COLO668 (cell line): ENCODE results near the gene LARGE1.
"Not testable (repeated sequence)": the region's sequence is repeated elsewhere in the genome, so short reads cannot be mapped to it uniquely, and the experiment has no call there.

ENCODE experiments used
- DNase-seq: peaks from one replicate; lab custom pipeline; 2025; ENCODE audit not compliant: unreplicated experiment; lab: John Stamatoyannopoulos, UW

LARGE1 gene

DNA sequence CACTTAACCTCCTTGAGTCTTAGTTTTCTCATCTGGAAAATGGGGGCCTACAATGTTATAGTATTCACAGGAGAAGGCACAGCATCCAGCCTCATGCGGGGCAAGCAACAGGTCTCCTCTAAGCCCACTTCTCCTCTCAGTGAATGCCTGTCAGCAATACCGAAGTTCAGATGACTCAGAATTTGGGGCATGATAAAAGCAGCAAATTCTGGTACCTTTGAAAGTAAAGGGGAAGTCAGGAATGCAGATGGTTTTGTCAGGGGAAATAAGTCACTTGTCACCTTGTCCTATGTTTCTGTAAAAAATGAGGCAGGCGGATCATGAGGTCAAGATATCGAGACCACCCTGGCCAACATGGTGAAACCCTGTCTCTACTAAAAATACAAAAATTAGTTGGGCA is 350.2 kb downstream of the LARGE1 start:
- no peak for DNase-seq

DNA sequence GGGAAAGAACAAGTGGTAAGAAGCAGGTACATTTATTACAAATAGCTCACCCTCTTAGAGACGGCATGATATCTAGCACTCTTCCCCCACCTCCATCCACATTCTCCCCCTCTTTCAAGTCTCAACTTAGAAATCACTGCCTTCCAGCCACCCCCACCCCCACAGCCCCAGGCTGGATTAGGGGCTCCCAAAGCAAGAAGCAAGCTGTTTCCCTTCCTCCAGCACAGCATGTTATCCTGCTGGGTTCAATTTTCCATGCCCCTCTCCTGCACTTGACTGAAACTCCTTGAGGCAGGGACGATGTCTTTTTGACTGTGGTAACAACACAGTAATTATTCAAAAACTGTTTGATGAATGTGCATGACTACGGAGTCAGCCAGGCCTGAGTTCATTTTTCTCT is 350.7 kb downstream of the LARGE1 start:
- no peak for DNase-seq

DNA sequence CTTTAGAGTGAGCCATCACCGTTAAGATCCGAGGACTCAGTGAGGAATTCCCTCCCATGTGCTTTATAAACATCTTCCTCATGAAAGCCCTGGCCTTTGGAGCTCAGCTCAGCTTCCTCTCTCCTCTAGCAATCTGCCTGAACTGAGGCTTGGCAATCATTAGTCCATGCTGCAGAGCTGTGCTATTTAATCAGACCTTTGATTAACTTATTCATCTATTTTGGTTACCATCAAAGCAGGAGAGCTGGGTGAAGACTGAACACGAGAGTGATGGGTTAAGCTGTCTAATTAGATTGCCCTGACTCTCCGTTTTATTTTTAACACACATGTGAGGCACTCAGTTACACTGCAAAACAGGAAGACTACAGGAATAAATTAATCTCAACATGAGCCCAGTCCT is 351.3 kb downstream of the LARGE1 start:
- DNase-seq, result no peak

DNA sequence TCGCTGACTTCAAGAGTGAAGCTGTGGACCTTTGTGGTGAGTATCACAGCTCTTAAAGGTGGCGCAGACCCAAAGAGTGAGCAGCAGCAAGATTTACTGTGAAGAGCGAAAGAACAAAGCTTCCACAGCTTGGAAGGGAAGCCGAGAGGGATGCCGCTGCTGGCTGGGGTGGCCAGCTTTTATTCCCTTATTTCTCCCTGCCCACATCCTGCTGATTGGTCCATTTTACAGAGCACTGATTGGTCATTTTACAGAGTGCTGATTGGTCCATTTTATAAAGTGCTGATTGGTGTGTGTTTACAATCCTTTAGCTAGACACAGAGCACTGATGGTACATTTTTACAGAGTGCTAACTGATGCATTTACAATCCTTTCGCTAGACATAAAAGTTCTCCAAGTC is 353.8 kb downstream of the LARGE1 start:
- DNase-seq, result not testable (repeated sequence)

DNA sequence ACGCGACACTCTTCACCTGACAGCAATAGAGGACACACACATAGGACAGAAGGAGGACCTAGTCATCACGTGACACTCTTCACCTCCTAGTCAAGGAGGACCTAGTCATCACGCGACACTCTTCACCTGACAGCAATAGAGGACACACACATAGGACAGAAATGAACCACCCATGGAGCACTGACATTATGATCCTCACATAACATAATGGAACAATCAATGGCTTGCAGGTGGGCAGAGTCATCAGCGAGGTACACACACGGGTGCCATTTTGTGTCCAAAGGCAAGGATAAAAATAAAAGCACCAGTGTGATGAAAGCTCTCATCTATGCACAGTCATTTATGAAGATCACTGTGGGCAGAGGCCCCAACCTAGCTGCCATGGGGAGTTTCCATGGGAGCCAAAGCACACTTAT is 354.7 kb downstream of the LARGE1 start:
- no peak for DNase-seq

DNA sequence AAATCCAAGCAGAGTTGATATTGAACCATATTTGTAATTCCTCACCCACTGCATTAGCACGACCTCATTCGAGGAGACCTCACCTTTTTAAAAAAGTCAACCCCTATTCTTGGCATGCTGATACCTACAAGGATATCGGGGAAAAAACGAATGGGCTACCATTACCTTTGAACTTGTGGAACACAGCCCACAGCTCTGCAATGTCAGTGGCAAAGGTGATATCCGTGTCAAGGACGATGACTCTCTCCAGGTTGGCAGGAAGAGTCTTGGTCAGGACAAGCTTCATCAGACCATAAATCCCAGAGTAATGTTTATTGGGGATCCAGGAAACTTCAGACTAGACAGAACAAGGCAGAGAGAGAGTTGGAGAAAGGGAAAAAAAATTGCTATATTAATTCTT is 355.6 kb downstream of the LARGE1 start:
- DNase-seq, result no peak

DNA sequence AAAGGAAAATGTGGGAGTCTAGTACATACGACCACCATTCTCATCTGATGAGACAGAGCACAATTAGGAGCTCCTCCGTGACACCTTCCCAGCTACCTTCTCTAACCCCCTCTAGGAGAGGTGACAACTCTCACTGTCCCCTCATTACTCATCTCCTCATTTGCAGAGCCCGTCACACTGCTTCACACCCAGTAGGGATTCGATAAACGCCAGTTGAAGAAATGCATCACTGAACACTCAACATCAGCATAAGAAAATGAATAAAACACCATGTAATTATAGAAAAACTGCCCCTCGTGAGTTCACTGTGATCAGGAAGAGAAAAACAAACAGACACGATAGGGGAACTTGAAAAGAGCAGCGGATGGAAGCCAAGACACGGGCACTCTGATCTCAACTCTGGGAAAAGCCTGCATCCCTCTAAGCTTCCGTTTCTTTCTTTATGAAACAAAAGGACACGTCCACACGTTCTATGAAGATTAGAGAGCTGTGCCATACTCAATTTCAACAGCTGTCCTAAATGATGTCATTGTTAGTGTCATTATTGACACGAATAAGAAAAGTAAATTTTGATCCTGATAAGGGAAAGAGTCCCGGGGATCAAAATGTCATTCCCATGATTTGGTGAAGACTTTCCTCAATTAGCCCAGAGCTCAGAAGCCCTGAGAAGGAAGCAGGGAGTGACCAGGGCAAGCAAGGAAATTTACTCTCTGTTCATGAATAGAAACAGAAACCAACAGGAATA is 356.9 kb downstream of the LARGE1 start:
- no peak for DNase-seq

DNA sequence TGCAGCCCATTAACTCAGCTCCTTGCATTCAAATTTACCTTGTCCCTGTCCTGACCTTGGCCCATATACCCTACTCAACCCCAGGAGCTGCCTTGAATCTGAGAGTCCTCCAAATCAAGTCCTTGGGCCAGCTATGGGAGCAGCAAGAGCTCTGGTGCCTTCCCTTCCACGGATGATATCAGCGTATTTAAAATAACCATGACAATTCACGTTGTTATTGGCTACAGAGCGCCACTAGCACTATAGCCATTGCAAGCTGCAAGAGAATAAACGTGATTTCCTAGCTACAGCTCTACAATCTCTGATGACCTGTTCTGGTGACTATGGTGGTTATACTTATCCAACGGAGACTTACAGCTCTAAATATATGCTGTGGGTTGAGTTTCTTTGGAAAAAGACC is 357.8 kb downstream of the LARGE1 start:
- DNase-seq, result no peak

DNA sequence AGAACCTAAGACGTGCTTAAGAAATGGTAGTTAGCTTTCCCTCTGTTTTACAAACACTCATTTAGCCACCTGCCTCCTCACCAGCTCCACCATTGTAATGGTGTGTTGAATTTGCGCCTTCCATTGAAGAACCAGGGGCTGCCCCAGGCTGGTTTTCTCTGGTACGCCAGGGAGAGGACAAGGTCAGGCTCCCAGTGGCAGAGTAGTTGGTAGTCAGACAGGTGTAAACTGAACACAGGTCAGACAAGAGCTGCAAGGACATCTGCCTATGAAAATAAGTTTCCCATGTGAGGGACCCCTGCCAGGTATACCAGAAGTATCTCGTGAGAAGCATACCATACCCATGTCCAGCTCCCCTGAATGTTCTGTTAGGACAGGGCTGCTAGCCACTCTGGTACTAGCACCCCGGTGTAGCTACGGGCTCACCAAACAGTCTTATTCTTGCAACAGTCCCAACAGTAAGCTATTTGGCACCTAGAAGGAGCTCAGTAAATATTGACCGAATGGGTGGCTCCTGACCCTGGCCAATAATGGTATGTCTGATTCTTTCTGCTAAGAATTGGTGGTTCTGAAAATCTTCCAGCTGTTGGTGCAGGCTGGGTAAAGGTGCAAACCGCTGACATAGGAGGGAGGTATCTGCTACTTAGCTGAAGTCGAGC is 359.0 kb downstream of the LARGE1 start:
- no peak for DNase-seq

DNA sequence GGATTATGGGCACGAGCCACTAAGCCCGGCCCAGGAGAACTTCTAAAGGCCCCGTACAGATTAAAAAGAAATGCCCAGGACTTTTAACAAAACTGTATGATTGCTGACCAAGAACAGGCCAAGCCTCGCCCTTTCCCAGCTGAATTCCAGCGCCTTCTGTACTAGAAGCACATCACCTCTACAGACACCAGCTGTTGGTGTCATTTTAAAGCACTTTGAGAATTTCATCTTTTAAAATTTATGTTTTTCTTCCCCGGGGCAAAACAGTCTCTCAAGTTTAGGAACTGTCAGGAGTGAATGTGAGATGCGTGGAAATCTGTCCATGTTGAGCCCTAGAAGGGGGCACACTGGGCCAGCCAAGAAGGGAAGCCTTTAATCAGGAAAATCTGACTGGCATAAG is 362.4 kb downstream of the LARGE1 start:
- no peak for DNase-seq

DNA sequence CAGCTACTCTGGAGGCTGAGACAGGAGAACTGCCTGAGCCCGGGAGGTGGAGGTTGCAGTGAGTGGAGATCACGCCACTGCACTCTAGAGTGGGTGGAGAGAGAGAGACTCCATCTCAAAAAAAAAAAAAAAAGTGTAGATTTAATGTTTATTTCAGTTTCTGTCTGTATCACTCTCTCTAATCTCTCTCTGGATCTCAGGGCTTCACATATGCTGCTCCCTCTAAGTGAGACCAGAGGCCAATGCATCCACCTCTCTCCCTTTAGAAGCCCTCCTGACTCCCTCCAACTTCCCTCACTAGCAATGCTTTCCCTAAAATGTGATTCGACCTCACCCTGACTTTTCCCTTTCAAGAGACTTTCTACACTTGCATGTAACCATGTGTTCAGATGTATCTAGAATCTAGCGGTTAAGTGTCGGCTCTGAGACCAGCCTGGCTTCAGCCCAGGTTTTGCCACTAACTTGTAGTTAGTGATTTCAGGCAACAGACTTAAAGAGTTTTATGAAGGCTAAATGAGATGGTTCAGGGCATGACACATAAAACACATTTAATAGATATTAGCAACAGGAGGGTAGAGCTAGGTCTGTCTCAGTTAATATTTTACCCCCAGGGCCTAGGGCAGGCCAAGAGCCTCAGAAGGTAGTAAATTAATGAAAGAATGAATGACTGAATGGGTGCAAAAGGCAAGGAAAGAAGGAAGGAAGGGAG is 364.3 kb downstream of the LARGE1 start:
- no peak for DNase-seq

DNA sequence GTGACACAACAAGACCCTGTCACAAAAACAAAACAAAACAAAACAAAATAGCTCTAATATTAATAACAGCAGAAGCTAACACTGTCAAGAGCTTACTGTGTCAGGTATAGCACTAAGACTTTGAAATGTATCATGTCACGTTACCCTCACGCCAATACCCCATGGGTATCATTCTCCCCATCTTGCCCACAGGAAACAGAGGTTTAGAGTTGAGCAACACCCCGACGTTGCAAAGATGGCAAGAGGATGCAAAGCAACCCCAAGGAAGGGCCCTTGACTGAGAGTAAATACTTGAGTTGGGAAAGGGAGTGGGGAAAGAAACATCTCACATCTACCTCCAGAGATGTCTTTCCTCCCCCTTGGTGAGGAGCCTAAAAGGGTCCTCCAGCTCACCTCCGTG is 366.8 kb downstream of the LARGE1 start:
- DNase-seq, result no peak

DNA sequence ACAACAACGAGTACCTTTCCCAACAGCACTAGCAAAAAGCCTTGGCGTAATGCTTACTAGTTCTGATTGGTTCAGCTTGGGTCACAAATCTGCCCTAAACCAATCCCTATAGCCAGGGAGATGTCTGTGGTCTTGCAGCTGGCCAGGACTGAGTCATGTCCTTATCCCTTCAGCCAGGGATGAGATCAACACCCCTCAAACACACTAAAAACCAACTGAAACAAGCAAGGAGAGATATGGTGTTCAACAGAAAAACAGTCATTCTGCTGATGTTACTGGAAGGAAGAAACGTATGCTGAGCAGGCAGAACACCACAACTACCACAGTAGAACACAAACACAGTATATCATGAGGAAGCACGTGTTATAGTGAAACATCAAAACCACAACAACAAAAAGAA is 375.6 kb downstream of the LARGE1 start:
- no peak for DNase-seq

DNA sequence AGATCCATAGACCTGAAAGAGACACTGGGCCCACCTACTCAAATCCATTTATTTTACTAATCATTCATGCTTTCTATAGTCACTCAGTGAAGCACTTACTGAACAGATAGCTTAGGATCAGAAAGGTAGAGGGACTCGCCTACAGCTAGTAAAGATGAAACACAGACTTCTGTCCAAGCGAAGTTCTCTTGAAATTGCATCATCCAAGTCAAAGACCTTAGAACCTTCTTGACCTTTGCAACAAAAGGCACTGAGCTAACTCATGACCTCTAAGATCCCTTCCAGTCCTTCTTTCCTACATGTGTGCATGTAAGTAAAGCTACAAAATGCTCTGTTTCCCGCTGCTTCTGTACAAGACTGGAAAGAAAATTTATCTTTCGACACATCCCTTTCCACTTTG is 377.6 kb downstream of the LARGE1 start:
- DNase-seq, result no peak

DNA sequence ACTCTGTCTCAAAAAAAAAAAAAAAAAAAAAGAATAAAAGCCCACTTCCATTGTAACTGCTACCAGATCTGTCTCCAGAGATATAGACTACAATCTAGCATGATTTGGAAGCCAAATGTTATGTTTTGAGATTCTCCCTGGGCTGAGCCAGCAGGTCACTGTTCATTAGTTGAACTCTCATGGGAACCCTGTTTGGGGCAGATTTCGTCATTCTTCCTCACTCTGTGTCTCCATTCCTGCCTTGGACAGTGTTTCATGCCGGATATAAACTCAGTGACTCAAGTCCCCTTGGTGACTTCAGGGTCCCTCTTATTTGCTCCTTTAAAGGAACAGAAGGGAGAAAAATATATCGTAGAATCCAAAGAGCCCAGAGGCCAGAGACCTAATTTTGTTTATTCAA is 378.1 kb downstream of the LARGE1 start:
- no peak for DNase-seq

DNA sequence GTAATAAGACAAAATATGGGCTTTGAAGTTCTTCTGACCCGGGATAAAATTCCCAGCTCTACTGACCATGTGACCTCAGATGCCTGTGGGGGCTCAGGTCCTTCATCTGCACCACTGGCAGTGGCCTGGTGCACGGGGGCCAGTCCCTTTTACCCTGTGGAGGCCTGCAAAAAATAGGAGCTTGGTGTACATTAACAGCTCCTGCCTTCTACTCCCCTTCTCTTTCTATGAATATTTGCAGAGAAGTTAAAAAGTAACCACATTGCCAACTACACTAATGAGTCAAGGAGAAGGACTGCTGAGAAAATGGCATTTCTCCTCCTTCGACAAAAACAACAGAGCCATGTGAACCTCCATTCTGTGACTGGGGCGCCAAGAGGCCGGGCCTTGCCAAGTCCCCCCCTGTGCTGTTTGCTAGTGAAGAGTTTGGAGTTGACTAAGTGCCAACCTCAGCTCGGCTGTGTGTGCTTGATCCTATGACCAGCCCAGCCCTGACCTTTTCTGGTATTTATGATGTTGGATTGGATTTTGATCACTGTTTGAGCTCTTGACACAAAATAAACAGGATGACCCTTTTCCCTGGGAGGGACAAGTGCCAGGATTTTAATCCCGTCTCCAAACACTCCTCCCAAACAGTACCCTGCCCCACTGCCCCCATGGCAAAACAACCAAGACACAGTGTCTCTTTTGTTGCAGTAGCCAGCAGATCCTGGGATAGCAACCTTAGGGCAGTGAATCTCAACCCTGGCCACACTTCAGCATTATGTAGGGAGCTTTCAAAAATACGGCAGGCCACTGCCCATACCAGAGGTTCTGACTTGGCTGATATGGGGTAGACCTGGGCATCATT is 380.1 kb downstream of the LARGE1 start:
- peak; percentile 25 for DNase-seq

DNA sequence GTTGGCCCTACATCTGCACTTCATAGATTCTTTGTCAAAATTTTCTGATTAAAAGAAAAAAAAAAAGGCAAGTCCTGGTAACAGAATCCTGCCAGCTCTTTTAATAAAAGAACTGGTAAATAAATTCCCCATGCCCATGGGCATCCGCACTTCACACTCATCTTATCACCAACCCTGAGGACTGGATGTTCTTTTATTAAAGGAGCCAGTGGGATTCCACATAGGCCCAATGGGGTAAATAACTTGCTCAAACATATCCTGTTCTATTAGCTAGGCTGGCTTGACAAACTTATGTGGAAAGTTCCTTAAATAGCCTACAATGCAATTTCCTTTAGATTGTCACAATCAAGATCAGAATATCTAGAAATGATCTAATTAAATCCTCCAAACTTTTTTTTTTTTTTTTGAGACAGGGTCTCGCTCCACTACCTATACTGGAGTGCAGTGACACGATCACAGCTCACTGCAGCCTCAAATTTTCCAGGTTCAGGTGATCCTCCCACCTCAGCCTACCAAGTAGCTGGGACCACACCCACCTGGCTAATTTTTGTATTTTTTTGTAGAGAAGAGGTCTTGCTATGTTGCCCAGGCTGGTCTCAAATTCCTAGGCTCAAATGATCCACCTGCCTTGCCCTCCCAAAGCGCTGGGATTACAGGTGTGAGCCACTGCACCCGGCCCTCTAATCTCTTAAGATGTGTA is 380.9 kb downstream of the LARGE1 start:
- DNase-seq, result no peak

DNA sequence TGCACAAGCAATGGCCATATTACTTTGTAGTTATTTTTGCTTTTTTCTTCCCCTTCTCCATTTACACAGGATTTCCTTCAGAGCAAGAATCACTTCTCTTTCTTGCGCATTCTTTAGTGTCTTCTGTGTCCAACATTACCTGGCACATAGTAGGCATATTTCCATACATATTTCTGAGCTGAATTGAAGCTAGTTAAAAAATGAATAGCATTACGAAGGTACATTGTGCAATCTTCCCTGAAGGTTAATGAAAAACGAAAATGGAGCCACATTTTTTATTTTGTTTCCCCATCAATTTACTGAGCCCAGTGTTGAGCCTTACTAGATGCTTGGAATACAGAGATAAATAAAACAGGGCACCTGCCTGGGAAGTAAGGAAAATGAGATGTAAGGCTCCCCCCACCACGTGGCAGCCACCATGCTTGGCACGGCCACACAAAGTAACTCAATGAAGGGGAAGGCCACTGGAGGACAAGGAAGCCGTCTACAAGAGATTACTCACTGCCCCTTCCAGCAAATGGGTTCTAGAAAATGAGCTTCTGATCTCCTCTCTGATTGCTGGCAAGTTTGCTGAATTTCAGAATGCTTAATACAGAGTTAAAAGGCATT is 381.9 kb downstream of the LARGE1 start:
- DNase-seq, result no peak

DNA sequence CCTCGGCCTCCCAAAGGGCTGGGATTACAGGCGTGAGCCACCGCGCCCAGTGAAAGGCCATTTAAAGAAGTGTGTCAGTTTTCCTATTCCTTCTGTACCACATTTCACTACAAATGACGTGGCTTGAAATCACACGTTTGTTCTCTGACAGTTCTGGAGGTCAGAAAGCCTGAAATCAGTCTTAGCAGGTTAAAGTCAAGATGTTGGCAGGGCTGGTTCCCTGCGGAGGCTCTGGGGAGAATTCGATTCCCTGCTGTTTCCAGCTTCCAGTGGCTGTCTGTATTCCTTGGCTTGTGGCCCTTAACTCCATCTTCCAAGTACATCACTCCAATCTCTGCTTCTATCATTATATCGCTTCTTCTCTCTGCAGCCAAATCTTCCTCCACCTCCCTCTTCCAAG is 383.2 kb downstream of the LARGE1 start:
- DNase-seq, result no peak
